Esophagus muscularis mucosa (tissue), 4 donors: ENCODE measurements around the gene TMTC3. TPM values are rescaled to one million over a fixed set of nuclear protein-coding genes. Genes with fewer than 3 reads are reported as not detected.

ENCODE experiments used
- DNase-seq: peaks from one replicate; pipeline ENCODE4 v3.0.0-alpha.2; 2017; ENCODE audit errors: extremely low spot score
- H3K27ac ChIP-seq, 4 donors: fragments of 200-600 bp; sonication (generic); replicated peaks in 1 of 4; 1 replicate in 3 of 4; 2 replicates in 1 of 4; pipeline ENCODE4 v1.5.1; 2016 to 2019; ENCODE audit warnings: mild to moderate bottlenecking in 1 of 4
- H3K27me3 ChIP-seq, 4 donors: fragments of 200-600 bp; sonication (generic); one replicate each; pipeline versions ENCODE4 v1.5.1 to v1.6.0; 2016 to 2019
- H3K36me3 ChIP-seq, 4 donors: fragments of 200-600 bp; sonication (generic); one replicate each; pipeline ENCODE4 v1.5.1; 2016 to 2019
- H3K4me1 ChIP-seq, 4 donors: fragments of 200-600 bp; sonication (generic); one replicate each; pipeline ENCODE4 v1.5.1; 2016 to 2019
- H3K4me3 ChIP-seq, 4 donors: fragments of 200-600 bp; sonication (generic); 1 replicate in 2 of 4; 2 replicates in 2 of 4; pipeline ENCODE4 v1.5.1; 2016 to 2019; ENCODE audit warnings: mild to moderate bottlenecking in 4 of 4, moderate library complexity in 1 of 4
- H3K9me3 ChIP-seq, 4 donors: fragments of 200-600 bp; sonication (generic); 1 replicate in 3 of 4; 2 replicates in 1 of 4; pipeline ENCODE4 v1.5.1; 2016 to 2019
- CTCF ChIP-seq, 3 experiments: fragments of 200-600 bp in 2 of 3; fragments of 450-650 bp in 1 of 3; sonication (generic) in 2 of 3; IDR thresholded peaks; one replicate each; pipeline ENCODE4 v1.5.1; 2017 to 2019; ENCODE audit warnings: antibody characterized with exemption in 3 of 3, mild to moderate bottlenecking in 2 of 3, moderate library complexity in 1 of 3
- EP300 ChIP-seq: sonication (generic); formaldehyde crosslinking; IDR thresholded peaks from one replicate; pipeline ENCODE4 v1.6.1; 2017; ENCODE audit warnings: antibody characterized with exemption
- POLR2A ChIP-seq: fragments of 450-650 bp; IDR thresholded peaks from one replicate; pipeline ENCODE4 v1.6.1; 2017; ENCODE audit warnings: antibody characterized with exemption, moderate library complexity, mild to moderate bottlenecking, low read depth
- POLR2AphosphoS5 ChIP-seq, 2 donors: sonication (generic); formaldehyde crosslinking; IDR thresholded peaks; one replicate each; pipeline ENCODE4 v1.6.1; 2017; ENCODE audit warnings: antibody characterized with exemption in 2 of 2
- WGBS: methylation state at CpG from one replicate; pipeline ENCODE4 v1.1.5; 2018; 5-methylcytosine and 5-hydroxymethylcytosine counted together
- intact Hi-C: fragments of 100-400 bp; cut with DNase I; formaldehyde crosslinking; loops from one replicate; pipeline ENCODE4 v1.15.1; 2023
- total RNA-seq, 4 donors: library from RNA; depleted of rRNA; stranded (reverse); fragments of >200 nt; gene quantifications; one replicate each; pipeline versions ENCODE4 v1.1.0 to v1.2.1, GENCODE V29; 2016

The TMTC3 gene
- total RNA-seq, 4 donors from 2014 or later, result 16.9 to 22.2 (median 18.3) TPM

GRCh38 chr12:88175544-88175943 is 33.4 kb downstream of the TMTC3 start:
- Histone ChIP-seq H3K36me3 (peaks cover 0 to 85% (median 44%) of the 10 kb centered on the region in 4 donors), H3K27me3 (no peaks in the 10 kb centered on the region), H3K27ac (no peak overlapping the region), H3K4me3 (no peak overlapping the region), H3K9me3 (no peaks in the 10 kb centered on the region), H3K4me1 (no peaks in the 10 kb centered on the region)
- no peak for DNase-seq
- no peak for TF ChIP-seq EP300
- TF ChIP-seq POLR2AphosphoS5 (IDR thresholded peaks at IDR 0.05), result no peak
- no peak for TF ChIP-seq POLR2A
- TF ChIP-seq CTCF (IDR thresholded peaks at IDR 0.05), result no peak
- 98% methylated on average over 3 of the region's 3 CpGs for WGBS
- intact Hi-C loops, result no loop called here

- 94% methylated on average over 6 of the region's 6 CpGs for WGBS
These were observed 37.4 kb downstream of the TMTC3 start for GRCh38 chr12:88179436-88180014.

GRCh38 chr12:88181881-88182280 is 39.8 kb downstream of the TMTC3 start:
- Histone ChIP-seq H3K27me3 (no peaks in the 10 kb centered on the region), H3K4me1 (no peaks in the 10 kb centered on the region), H3K4me3 (no peak overlapping the region), H3K9me3 (no peaks in the 10 kb centered on the region), H3K36me3 (peaks cover 0 to 66% (median 35%) of the 10 kb centered on the region in 4 donors), H3K27ac (no peak overlapping the region)
- DNase-seq, result no peak
- 94% methylated on average over 3 of the region's 3 CpGs for WGBS
- intact Hi-C loops, result loop anchor here (10.0 kb wide), 1 partner anchor 213 kb away; no protein-coding TSS in a partner anchor
- TF ChIP-seq POLR2A (no peak), CTCF (IDR thresholded peaks at IDR 0.05) (no peak), EP300 (no peak), POLR2AphosphoS5 (IDR thresholded peaks at IDR 0.05) (no peak)

More at GRCh38 chr12:88179436-88180014, 37.4 kb downstream of the TMTC3 start:
- Histone ChIP-seq H3K4me3 (no peak overlapping the region), H3K9me3 (no peaks in the 10 kb centered on the region), H3K27ac (no peak overlapping the region), H3K36me3 (peaks cover 0 to 78% (median 49%) of the 10 kb centered on the region in 4 donors), H3K4me1 (no peaks in the 10 kb centered on the region), H3K27me3 (no peaks in the 10 kb centered on the region)
- DNase-seq, result no peak
- TF ChIP-seq CTCF (IDR thresholded peaks at IDR 0.05), result no peak
- TF ChIP-seq EP300, result no peak
- no peak for TF ChIP-seq POLR2AphosphoS5 (IDR thresholded peaks at IDR 0.05)
- no peak for TF ChIP-seq POLR2A
- intact Hi-C loops, result loop anchor here (10.0 kb wide), 1 partner anchor 215 kb away; no protein-coding TSS in a partner anchor

- 97% methylated on average over 3 of the region's 3 CpGs for WGBS
- Histone ChIP-seq H3K27me3 (no peaks in the 10 kb centered on the region), H3K36me3 (peaks cover 0 to 60% (median 29%) of the 10 kb centered on the region in 4 donors), H3K4me1 (no peaks in the 10 kb centered on the region), H3K27ac (no peak overlapping the region), H3K9me3 (no peaks in the 10 kb centered on the region), H3K4me3 (no peak overlapping the region)
- TF ChIP-seq POLR2A (no peak), EP300 (no peak), CTCF (IDR thresholded peaks at IDR 0.05) (no peak), POLR2AphosphoS5 (IDR thresholded peaks at IDR 0.05) (no peak)
- intact Hi-C loops, result loop anchor here (10.0 kb wide), 1 partner anchor 212 kb away; no protein-coding TSS in a partner anchor
- no peak for DNase-seq
These were observed 40.3 kb downstream of the TMTC3 start for GRCh38 chr12:88182416-88182815.
